Measurements from ENCODE around the gene PPP2R3C. TPM values are rescaled to one million over a fixed set of nuclear protein-coding genes. Genes with fewer than 3 reads are reported as not detected.
"Not testable (repeated sequence)": the region's sequence is repeated elsewhere in the genome, so short reads cannot be mapped to it uniquely, and the experiment has no call there.

PPP2R3C gene
- total and polyA plus RNA-seq, 4 donors = 19.6 to 42.1 (median 27.3) TPM

DNA sequence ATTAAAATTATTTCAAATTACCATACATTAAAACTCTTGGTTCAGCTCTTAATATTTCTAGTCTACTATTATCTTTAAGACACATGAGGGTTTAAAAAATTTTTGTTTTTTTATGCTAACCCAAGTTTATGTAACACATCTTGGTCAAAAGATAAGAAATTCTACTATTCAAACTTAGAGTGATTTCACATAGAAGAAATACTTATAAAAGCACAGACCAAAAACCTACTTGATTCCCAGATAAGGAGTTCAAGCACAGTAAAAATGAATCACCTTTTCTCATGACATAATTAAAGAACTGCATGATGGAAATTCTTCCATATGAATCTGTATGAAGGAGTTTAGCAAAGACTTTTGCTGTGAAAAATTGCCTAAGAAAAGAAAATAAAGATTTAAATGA is 13.9 kb downstream of the PPP2R3C start:
- H3K4me1 ChIP-seq (ENCODE audit: control insufficient read depth in 5 of 5, insufficient read depth in 5 of 5, low read length in 5 of 5) = no peaks in the 10 kb centered on the region
- no peak for DNase-seq
- no peak for ATAC-seq (ENCODE audit: insufficient read depth, low FRiP score)
- no peaks in the 10 kb centered on the region for H3K27me3 ChIP-seq (ENCODE audit: control insufficient read depth in 3 of 3, insufficient read depth in 3 of 3, low read length in 2 of 3)
- peaks cover 17 to 33% (median 26%) of the 10 kb centered on the region in 4 donors for H3K36me3 ChIP-seq (ENCODE audit: control insufficient read depth in 4 of 4, insufficient read depth in 4 of 4, low read length in 4 of 4)
- H3K4me3 ChIP-seq = no peak overlapping the region
- TF ChIP-seq CTCF (IDR thresholded peaks at IDR 0.05; ENCODE audit: control extremely low read depth, extremely low read depth) = no peak
- no peak overlapping the region for H3K9ac ChIP-seq (ENCODE audit: insufficient read depth in 1 of 2, low read length in 2 of 2)
- no peak overlapping the region for H3K27ac ChIP-seq (ENCODE audit: low read depth in 1 of 2, low read length in 1 of 2)
- no peaks in the 10 kb centered on the region for H3K9me3 ChIP-seq (ENCODE audit: control insufficient read depth in 4 of 4, insufficient read depth in 3 of 4, low read length in 3 of 4)

DNA sequence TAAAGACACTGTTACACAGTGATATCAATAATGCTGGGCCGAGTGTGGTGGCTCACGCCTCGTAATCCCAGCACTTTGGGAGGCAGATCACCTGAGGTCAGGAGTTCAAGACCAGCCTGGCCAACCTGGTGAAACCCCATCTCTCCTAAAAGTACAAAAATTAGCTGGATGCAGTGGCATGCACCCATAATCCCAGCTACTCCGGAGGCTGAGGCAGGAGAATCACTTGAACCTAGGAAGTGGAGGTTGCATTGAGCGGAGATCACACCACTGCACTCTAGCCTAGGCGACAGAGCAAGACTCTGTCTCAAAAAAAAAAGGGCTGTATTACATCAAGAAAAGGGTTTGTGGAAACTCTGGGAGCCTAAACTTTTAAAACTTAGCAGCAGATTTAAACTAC is 27.1 kb downstream of the PPP2R3C start:
- not testable (repeated sequence) for ATAC-seq (ENCODE audit: insufficient read depth, low FRiP score); H3K27ac ChIP-seq (ENCODE audit: low read depth in 1 of 2, low read length in 1 of 2); H3K4me1 ChIP-seq (ENCODE audit: control insufficient read depth in 5 of 5, insufficient read depth in 5 of 5, low read length in 5 of 5); H3K9me3 ChIP-seq (ENCODE audit: control insufficient read depth in 4 of 4, insufficient read depth in 3 of 4, low read length in 3 of 4); H3K4me3 ChIP-seq; DNase-seq; H3K9ac ChIP-seq (ENCODE audit: insufficient read depth in 1 of 2, low read length in 2 of 2); H3K27me3 ChIP-seq (ENCODE audit: control insufficient read depth in 3 of 3, insufficient read depth in 3 of 3, low read length in 2 of 3)
- peaks cover 17 to 35% (median 26%) of the 10 kb centered on the region in 4 donors for H3K36me3 ChIP-seq (ENCODE audit: control insufficient read depth in 4 of 4, insufficient read depth in 4 of 4, low read length in 4 of 4)
- WGBS, 2 donors = 96 to 98% methylated on average over 6 of the region's 6 CpGs

GRCh38 chr14:35088514-35088913 is 33.3 kb downstream of the PPP2R3C start:
- peaks cover 14 to 23% (median 18%) of the 10 kb centered on the region in 4 donors for H3K36me3 ChIP-seq (ENCODE audit: control insufficient read depth in 4 of 4, insufficient read depth in 4 of 4, low read length in 4 of 4)
- TF ChIP-seq CTCF (IDR thresholded peaks at IDR 0.05; ENCODE audit: control extremely low read depth, extremely low read depth) = no peak
- no peaks in the 10 kb centered on the region for H3K27me3 ChIP-seq (ENCODE audit: control insufficient read depth in 3 of 3, insufficient read depth in 3 of 3, low read length in 2 of 3)
- WGBS, 2 donors = 94% methylated on average over 2 of the region's 2 CpGs
- H3K9ac ChIP-seq (ENCODE audit: insufficient read depth in 1 of 2, low read length in 2 of 2) = no peak overlapping the region
- no peaks in the 10 kb centered on the region for H3K9me3 ChIP-seq (ENCODE audit: control insufficient read depth in 4 of 4, insufficient read depth in 3 of 4, low read length in 3 of 4)
- H3K4me1 ChIP-seq (ENCODE audit: control insufficient read depth in 5 of 5, insufficient read depth in 5 of 5, low read length in 5 of 5) = no peaks in the 10 kb centered on the region
- H3K27ac ChIP-seq (ENCODE audit: low read depth in 1 of 2, low read length in 1 of 2) = no peak overlapping the region
- ATAC-seq (ENCODE audit: insufficient read depth, low FRiP score) (no peak), DNase-seq (no peak)
- no peak overlapping the region for H3K4me3 ChIP-seq

DNA sequence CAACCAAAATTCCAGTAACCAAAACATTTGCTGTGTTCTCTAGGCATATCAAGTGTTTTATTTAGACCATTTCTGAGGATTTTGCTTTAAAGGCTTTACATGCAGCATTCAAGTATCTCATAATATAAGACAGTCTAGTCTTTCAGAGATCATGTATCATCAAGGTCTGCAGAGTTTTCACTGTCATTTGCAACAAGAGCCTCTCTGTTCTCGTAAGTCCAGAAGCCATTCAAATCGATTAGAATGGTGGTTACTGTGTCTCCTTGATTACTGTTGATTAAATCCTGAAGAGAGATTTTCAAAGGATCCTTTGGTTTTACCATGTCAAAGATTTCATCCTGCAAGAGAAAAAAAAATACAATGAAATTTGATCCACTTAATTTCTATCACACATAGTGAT is 36.3 kb downstream of the PPP2R3C start:
- no peak overlapping the region for H3K27ac ChIP-seq (ENCODE audit: low read depth in 1 of 2, low read length in 1 of 2)
- no peak for ATAC-seq (ENCODE audit: insufficient read depth, low FRiP score)
- H3K9me3 ChIP-seq (ENCODE audit: control insufficient read depth in 4 of 4, insufficient read depth in 3 of 4, low read length in 3 of 4) = no peaks in the 10 kb centered on the region
- no peak for TF ChIP-seq CTCF (IDR thresholded peaks at IDR 0.05; ENCODE audit: control extremely low read depth, extremely low read depth)
- no peaks in the 10 kb centered on the region for H3K27me3 ChIP-seq (ENCODE audit: control insufficient read depth in 3 of 3, insufficient read depth in 3 of 3, low read length in 2 of 3)
- no peaks in the 10 kb centered on the region for H3K4me1 ChIP-seq (ENCODE audit: control insufficient read depth in 5 of 5, insufficient read depth in 5 of 5, low read length in 5 of 5)
- H3K36me3 ChIP-seq (ENCODE audit: control insufficient read depth in 4 of 4, insufficient read depth in 4 of 4, low read length in 4 of 4) = peaks cover 8 to 23% (median 12%) of the 10 kb centered on the region in 4 donors
- DNase-seq = no peak
- no peak overlapping the region for H3K4me3 ChIP-seq
- H3K9ac ChIP-seq (ENCODE audit: insufficient read depth in 1 of 2, low read length in 2 of 2) = no peak overlapping the region
- 87 to 92% methylated on average over 2 of the region's 2 CpGs for WGBS, 2 donors
